Hematopoietic multipotent progenitor cell treated with erythropoietin and hydrocortisone succinate and interleukin-3 and kit ligand, for 17 days (in vitro differentiated cells): ENCODE measurements around the gene MAML3.

Experiments
- DNase-seq: peaks from one replicate; pipeline ENCODE4 v3.0.0-alpha.2; 2015; ENCODE audit warnings: low spot score

The MAML3 gene

GRCh38 chr4:139865537-139865936 is 288.4 kb downstream of the MAML3 start:
- DNase-seq: no peak

- no peak for DNase-seq
These were observed 290.5 kb downstream of the MAML3 start for GRCh38 chr4:139863531-139863930.

- DNase-seq: no peak
These were observed 292.5 kb downstream of the MAML3 start for GRCh38 chr4:139861471-139861870.

GRCh38 chr4:139860435-139861024 is 293.5 kb downstream of the MAML3 start:
- DNase-seq: no peak

- no peak for DNase-seq
These were observed 294.1 kb downstream of the MAML3 start for GRCh38 chr4:139859876-139860275.

GRCh38 chr4:139858436-139859205 is 295.4 kb downstream of the MAML3 start:
- no peak for DNase-seq

GRCh38 chr4:139857977-139858376 is 296.0 kb downstream of the MAML3 start:
- no peak for DNase-seq

- DNase-seq: no peak
These were observed 297.0 kb downstream of the MAML3 start for GRCh38 chr4:139857021-139857420.

GRCh38 chr4:139854668-139855403 is 299.1 kb downstream of the MAML3 start:
- no peak for DNase-seq

- no peak for DNase-seq
These were observed 300.7 kb downstream of the MAML3 start for GRCh38 chr4:139853309-139853708.

GRCh38 chr4:139852612-139853269 is 301.2 kb downstream of the MAML3 start:
- no peak for DNase-seq

- DNase-seq: no peak
These were observed 302.3 kb downstream of the MAML3 start for GRCh38 chr4:139851639-139852038.

- DNase-seq: no peak
These were observed 302.9 kb downstream of the MAML3 start for GRCh38 chr4:139851133-139851532.

GRCh38 chr4:139849219-139849618 is 304.8 kb downstream of the MAML3 start:
- no peak for DNase-seq

GRCh38 chr4:139848028-139848427 is 306.0 kb downstream of the MAML3 start:
- no peak for DNase-seq

- no peak for DNase-seq
These were observed 306.4 kb downstream of the MAML3 start for GRCh38 chr4:139847602-139848001.

GRCh38 chr4:139846766-139847165 is 307.2 kb downstream of the MAML3 start:
- DNase-seq: no peak

- DNase-seq: no peak
These were observed 308.4 kb downstream of the MAML3 start for GRCh38 chr4:139845453-139846093.

GRCh38 chr4:139844459-139845036 is 309.4 kb downstream of the MAML3 start:
- DNase-seq: no peak

GRCh38 chr4:139844057-139844456 is 309.9 kb downstream of the MAML3 start:
- no peak for DNase-seq

GRCh38 chr4:139843641-139844040 is 310.3 kb downstream of the MAML3 start:
- no peak for DNase-seq
